Activated T-helper 1 cell treated with Interleukin-2 at 50 U/mL for 16 hours (primary cell): ENCODE measurements around the gene GCKR.

Source experiments
- DNase-seq: peaks from one replicate; pipeline ENCODE4 v3.0.0-alpha.2; 2020; ENCODE audit warnings: low read depth

Gene GCKR

DNA sequence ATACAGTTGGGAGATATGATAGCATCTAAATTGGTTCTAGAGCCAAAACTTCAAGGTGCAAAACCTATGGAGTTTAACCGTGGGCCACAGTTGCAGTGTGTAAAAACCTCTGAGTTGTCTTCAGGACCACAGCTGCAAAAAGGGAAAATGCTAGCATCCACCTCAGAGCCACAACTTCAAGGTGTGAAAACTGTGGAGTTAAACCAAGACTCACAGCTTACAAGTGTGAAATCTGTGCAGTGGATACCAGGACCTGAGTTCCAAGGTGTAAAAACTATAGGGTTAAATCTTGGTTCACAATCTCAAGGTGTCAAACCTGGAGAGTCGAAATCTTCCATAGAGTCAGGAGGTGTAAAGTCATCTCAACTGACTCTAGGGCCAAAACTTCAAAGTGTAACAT, 75.8 kb downstream of the GCKR start:
- DNase-seq: no peak

DNA sequence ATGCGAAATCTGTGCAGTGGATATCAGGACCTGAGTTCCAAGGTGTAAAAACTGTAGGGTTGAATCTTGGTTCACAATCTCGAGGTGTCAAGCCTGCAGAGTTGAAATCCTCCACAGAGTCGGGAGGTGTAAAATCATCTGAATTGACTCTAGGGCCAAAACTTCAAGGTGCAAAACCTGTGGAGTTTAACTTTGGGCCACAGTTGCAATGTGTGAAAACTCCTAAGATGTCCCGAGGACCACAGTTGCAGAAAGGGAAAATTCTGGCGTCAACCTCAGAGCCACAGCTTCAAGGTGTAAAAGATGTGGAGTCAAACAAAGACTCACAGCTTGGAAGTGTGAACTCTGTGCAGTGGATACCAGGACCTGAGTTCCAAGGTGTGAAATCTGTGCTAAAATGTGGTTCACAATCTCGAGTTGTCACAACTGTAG, 76.4 kb downstream of the GCKR start:
- no peak for DNase-seq
